ENCODE measurements around the gene E2F2.

E2F2 gene

GRCh38 chr1:23557471-23558124 lies 26.6 kb upstream of the E2F2 start:
- H3K27me3 ChIP-seq = no peaks in the 10 kb centered on the region
- no peak for DNase-seq
- peaks cover 23% of the 10 kb centered on the region for H3K36me3 ChIP-seq
- no peaks in the 10 kb centered on the region for H3K9me3 ChIP-seq
- peaks cover 38% of the 10 kb centered on the region for H3K4me1 ChIP-seq
- peak overlapping the region; percentile 95 for H3K4me3 ChIP-seq (ENCODE audit: low read depth, low read length)
- no peak for TF ChIP-seq CTCF (IDR thresholded peaks at IDR 0.05; ENCODE audit: low read depth, low read length)

DNA sequence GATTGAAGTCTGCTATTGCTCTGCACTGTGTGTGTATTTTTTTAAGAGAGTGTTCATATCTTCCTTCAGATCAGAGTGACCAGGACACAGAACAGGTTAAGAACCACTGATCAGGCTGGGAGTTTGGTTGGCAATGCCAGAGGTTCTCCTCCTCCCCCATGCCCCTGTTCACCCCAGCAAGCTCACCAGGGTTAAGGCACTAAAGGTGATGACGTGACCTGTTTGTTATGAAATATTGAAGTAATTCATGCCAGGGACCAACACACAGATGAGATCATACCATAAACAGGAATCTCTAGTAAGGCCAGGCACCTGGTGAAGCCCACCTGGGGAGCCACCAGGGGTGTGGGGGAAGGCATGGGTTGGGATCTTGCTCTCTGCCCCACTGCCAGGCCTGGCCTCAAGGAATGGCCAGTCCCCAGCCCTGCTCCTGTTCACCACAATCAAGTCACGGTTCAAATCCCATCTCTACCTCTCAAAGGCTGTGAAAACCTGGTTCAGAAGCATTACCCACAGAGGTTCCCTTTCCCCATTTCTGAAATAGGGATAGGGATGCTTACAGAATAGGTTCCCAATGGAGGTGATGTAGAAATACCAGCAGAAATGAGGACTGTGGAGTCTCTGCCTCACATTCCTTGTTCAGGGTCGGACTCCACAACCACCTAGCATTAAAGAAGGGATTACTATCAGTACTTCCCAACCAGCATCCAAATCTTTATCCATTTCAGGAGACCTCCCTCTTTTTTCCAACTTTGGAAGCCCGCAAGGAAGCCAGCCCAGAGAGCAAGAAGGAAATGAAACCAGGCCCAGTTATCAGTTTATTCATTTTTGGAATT lies 25.8 kb upstream of the E2F2 start:
- DNase-seq = peak; percentile 24
- Histone ChIP-seq H3K4me1 (peaks cover 40% of the 10 kb centered on the region), H3K36me3 (peaks cover 23% of the 10 kb centered on the region), H3K27me3 (no peaks in the 10 kb centered on the region), H3K4me3 (ENCODE audit: low read depth, low read length) (peak overlapping the region; percentile 95), H3K9me3 (no peaks in the 10 kb centered on the region)
- no peak for TF ChIP-seq CTCF (IDR thresholded peaks at IDR 0.05; ENCODE audit: low read depth, low read length)

- peaks cover 23% of the 10 kb centered on the region for H3K36me3 ChIP-seq
- H3K9me3 ChIP-seq = no peaks in the 10 kb centered on the region
- H3K27me3 ChIP-seq = no peaks in the 10 kb centered on the region
- peak overlapping the region; percentile 95 for H3K4me3 ChIP-seq (ENCODE audit: low read depth, low read length)
- TF ChIP-seq CTCF (IDR thresholded peaks at IDR 0.05; ENCODE audit: low read depth, low read length) = no peak
- peak; percentile 21 for DNase-seq
- H3K4me1 ChIP-seq = peaks cover 40% of the 10 kb centered on the region
Measured at GRCh38 chr1:23555986-23556634, 25.1 kb upstream of the E2F2 start.

GRCh38 chr1:23555270-23555985 lies 24.4 kb upstream of the E2F2 start:
- peaks cover 38% of the 10 kb centered on the region for H3K4me1 ChIP-seq
- H3K36me3 ChIP-seq = peaks cover 23% of the 10 kb centered on the region
- no peak for TF ChIP-seq CTCF (IDR thresholded peaks at IDR 0.05; ENCODE audit: low read depth, low read length)
- no peaks in the 10 kb centered on the region for H3K27me3 ChIP-seq
- DNase-seq = peak; percentile 52
- H3K4me3 ChIP-seq (ENCODE audit: low read depth, low read length) = peak overlapping the region; percentile 95
- H3K9me3 ChIP-seq = no peaks in the 10 kb centered on the region

GRCh38 chr1:23554481-23555269 lies 23.6 kb upstream of the E2F2 start:
- H3K9me3 ChIP-seq = no peaks in the 10 kb centered on the region

More at GRCh38 chr1:23554481-23555269, 23.6 kb upstream of the E2F2 start:
- peak; percentile 91 for DNase-seq
- Histone ChIP-seq H3K4me3 (ENCODE audit: low read depth, low read length) (peak overlapping the region; percentile 95), H3K4me1 (peaks cover 38% of the 10 kb centered on the region), H3K27me3 (no peaks in the 10 kb centered on the region), H3K36me3 (peaks cover 23% of the 10 kb centered on the region)
- TF ChIP-seq CTCF (IDR thresholded peaks at IDR 0.05; ENCODE audit: low read depth, low read length) = no peak
